Measurements from ENCODE around the gene FAIM.

Gene FAIM

GRCh38 chr3:138681463-138682220 lies 73.1 kb downstream of the FAIM start:
- DNase-seq, result no peak

GRCh38 chr3:138682648-138683047 lies 74.1 kb downstream of the FAIM start:
- no peak for DNase-seq

Measured in NCI-H446 treated with DMSO at 0.1 percent for 48 hours (cell line).